H1 (cell line): ENCODE data around the gene VWCE.

ENCODE experiments used
- CEBPB ChIP-seq: IDR thresholded peaks from 2 replicates; pipeline ENCODE4 v1.6.1; 2012; ENCODE audit warnings: low read depth, low read length
- GABPA ChIP-seq: IDR thresholded peaks from 2 replicates; pipeline ENCODE4 v1.6.1; 2011; ENCODE audit warnings: mild to moderate bottlenecking, low read length, moderate library complexity, borderline replicate concordance; ENCODE audit not compliant: insufficient read depth
- HDAC2 ChIP-seq, 2 experiments: fragments of 300-600 bp in 1 of 2; sonication (generic) in 1 of 2; IDR thresholded peaks; 2 replicates each; pipeline ENCODE4 v1.6.1; 2011 to 2012; ENCODE audit warnings: low read depth in 2 of 2, low read length in 2 of 2, mild to moderate bottlenecking in 2 of 2, moderate library complexity in 2 of 2, borderline replicate concordance in 1 of 2, inconsistent platforms in 1 of 2
- POLR2A ChIP-seq, 2 experiments: IDR thresholded peaks; 1 replicate in 1 of 2; 2 replicates in 1 of 2; pipeline ENCODE4 v1.6.1; 2011; ENCODE audit warnings: low read depth in 2 of 2, low read length in 2 of 2, mild to moderate bottlenecking in 2 of 2; ENCODE audit errors: control extremely low read depth in 1 of 2
- SUZ12 ChIP-seq: fragments of 200-600 bp; sonication (generic); IDR thresholded peaks from 2 replicates; pipeline ENCODE4 v1.6.1; 2012; ENCODE audit warnings: mild to moderate bottlenecking, inconsistent platforms, low read length, moderate library complexity, mixed read lengths
- TF ChIP-seq, protein P1 (sequence below), 3 experiments: IDR thresholded peaks; 1 replicate in 2 of 3; 2 replicates in 1 of 3; pipeline versions ENCODE4 v1.5.1 to v1.6.1; 2011; ENCODE audit warnings: low read length in 3 of 3, mild to moderate bottlenecking in 3 of 3, inconsistent platforms in 2 of 3, low read depth in 1 of 3, moderate library complexity in 1 of 3; ENCODE audit not compliant: insufficient read depth in 1 of 3; ENCODE audit errors: control extremely low read depth in 1 of 3

DNA sequence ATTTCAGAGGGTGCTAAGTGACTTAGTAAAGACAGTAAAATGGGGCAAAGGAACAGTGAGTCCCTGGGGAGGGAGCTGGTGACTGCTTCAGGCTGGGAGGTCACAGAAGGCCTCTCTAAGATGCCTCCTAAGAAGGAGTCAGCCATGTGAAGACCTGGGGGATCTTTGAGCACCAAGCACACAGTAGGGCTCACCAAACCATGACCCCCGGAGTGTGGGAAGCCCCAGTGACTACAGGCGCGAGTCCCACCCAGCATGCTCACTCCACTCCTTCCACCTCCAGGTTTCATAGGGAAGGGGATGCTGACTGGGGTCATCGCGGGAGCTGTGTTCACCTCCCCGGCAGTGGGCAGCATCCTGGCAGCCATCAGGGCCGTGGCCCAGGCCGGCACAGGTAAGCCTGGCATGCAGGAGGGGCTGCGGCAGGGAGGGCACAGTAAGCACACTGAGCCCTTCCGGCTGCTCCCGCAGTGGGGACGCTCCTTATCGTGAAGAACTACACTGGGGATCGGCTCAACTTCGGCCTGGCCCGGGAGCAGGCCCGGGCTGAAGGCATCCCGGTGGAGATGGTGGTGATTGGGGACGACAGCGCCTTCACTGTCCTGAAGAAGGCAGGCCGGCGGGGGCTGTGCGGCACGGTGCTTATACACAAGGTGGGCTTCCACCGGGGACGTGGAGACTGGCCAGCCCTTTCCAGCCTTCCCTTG lies 43.8 kb upstream of the VWCE start:
- TF ChIP-seq POLR2A (IDR thresholded peaks at IDR 0.05; ENCODE audit: control extremely low read depth in 1 of 2, low read depth in 2 of 2, low read length in 2 of 2): no peak
- TF ChIP-seq GABPA: no peak
- TF ChIP-seq HDAC2 (IDR thresholded peaks at IDR 0.05; ENCODE audit: borderline replicate concordance in 1 of 2, low read depth in 2 of 2, low read length in 2 of 2): no peak
- no peak for TF ChIP-seq CEBPB
- no peak for TF ChIP-seq SUZ12
- TF ChIP-seq, protein P1, sequence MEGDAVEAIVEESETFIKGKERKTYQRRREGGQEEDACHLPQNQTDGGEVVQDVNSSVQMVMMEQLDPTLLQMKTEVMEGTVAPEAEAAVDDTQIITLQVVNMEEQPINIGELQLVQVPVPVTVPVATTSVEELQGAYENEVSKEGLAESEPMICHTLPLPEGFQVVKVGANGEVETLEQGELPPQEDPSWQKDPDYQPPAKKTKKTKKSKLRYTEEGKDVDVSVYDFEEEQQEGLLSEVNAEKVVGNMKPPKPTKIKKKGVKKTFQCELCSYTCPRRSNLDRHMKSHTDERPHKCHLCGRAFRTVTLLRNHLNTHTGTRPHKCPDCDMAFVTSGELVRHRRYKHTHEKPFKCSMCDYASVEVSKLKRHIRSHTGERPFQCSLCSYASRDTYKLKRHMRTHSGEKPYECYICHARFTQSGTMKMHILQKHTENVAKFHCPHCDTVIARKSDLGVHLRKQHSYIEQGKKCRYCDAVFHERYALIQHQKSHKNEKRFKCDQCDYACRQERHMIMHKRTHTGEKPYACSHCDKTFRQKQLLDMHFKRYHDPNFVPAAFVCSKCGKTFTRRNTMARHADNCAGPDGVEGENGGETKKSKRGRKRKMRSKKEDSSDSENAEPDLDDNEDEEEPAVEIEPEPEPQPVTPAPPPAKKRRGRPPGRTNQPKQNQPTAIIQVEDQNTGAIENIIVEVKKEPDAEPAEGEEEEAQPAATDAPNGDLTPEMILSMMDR (IDR thresholded peaks at IDR 0.05; ENCODE audit: control extremely low read depth in 1 of 3, insufficient read depth in 1 of 3, low read depth in 1 of 3, low read length in 3 of 3): no peak
